D721Med (cell line): ENCODE measurements around the gene BCAR3.

Experiments used
- DNase-seq: peaks from one replicate; pipeline ENCODE4 v3.0.0; 2011; ENCODE audit warnings: low spot score; ENCODE audit not compliant: insufficient read length
- FAIRE-seq: peaks from 2 replicates; lab custom pipeline; 2011; peaks lifted over from hg19 to GRCh38; lab: Jason Lieb, UNC
- CTCF ChIP-seq: IDR thresholded peaks from 2 replicates; pipeline ENCODE4 v1.5.1; 2012; ENCODE audit warnings: mild to moderate bottlenecking, control low read depth; ENCODE audit not compliant: insufficient read depth; ENCODE audit errors: missing control alignments

BCAR3 gene

GRCh38 chr1:93585059-93585966 is 96.3 kb downstream of the BCAR3 start:
- TF ChIP-seq CTCF = no peak
- no peak for DNase-seq

GRCh38 chr1:93584261-93585003 is 97.2 kb downstream of the BCAR3 start:
- no peak for TF ChIP-seq CTCF
- FAIRE-seq = no peak
- DNase-seq = no peak

More at GRCh38 chr1:93585059-93585966, 96.3 kb downstream of the BCAR3 start:
- no peak for FAIRE-seq

- FAIRE-seq (no peak), DNase-seq (no peak)
- TF ChIP-seq CTCF = no peak
These were observed 99.5 kb downstream of the BCAR3 start for GRCh38 chr1:93581917-93582850.

GRCh38 chr1:93579891-93580290 is 101.7 kb downstream of the BCAR3 start:
- DNase-seq (no peak), FAIRE-seq (no peak)
- TF ChIP-seq CTCF = no peak

GRCh38 chr1:93578911-93579825 is 102.5 kb downstream of the BCAR3 start:
- no peak for DNase-seq
- TF ChIP-seq CTCF = no peak
- no peak for FAIRE-seq

GRCh38 chr1:93578433-93578830 is 103.2 kb downstream of the BCAR3 start:
- DNase-seq (no peak), FAIRE-seq (no peak)
- no peak for TF ChIP-seq CTCF
